NCI-H1048 (cell line): ENCODE data around the gene SLC25A22.
A peak's percentile ranks its signal among the peaks of the same experiment; 100 is the strongest.

Source experiments
- DNase-seq: peaks from one replicate; lab custom pipeline; 2025; lab: John Stamatoyannopoulos, UW

The SLC25A22 gene

GRCh38 chr11:803467-803742 lies 5.3 kb upstream of the SLC25A22 start:
- no peak for DNase-seq

GRCh38 chr11:802693-803466 lies 4.8 kb upstream of the SLC25A22 start:
- no peak for DNase-seq

GRCh38 chr11:802018-802617 lies 4.0 kb upstream of the SLC25A22 start:
- no peak for DNase-seq

DNA sequence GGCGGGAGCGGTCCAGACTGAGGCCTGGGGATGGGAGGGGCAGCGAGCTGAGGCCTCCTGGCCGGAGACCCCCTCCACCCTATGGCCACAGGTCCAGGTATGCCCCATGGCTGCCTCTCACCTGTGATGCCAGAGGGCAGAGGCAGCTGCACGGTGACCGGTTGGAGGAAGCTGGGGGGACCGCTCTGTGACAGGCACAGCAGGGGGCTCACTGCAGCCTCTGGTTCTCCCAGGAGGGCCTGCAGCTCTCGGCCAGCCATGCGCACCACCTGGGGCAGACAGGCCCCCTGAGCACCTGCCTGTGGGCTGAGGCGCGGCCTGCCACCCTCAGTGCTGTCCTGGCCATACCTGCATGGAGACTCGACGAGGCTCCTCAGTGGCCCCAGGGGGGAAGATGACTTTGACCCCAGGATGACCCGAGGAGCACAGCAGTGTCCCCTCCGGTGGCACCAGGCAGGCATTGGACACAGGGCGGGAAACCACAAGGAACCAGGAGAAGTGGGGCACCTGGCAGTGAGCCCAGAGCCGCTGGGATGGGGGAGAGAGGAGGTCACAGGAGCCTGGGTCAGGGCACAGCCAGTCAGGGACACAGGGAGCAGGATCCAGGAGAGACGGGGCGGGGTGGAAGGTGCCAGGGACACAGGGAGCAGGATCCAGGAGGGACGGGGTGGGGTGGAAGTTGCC lies 3.2 kb upstream of the SLC25A22 start:
- no peak for DNase-seq

GRCh38 chr11:800473-800872 lies 2.4 kb upstream of the SLC25A22 start:
- DNase-seq = no peak

- DNase-seq = no peak
Observed at GRCh38 chr11:799641-800316, 1.7 kb upstream of the SLC25A22 start.

DNA sequence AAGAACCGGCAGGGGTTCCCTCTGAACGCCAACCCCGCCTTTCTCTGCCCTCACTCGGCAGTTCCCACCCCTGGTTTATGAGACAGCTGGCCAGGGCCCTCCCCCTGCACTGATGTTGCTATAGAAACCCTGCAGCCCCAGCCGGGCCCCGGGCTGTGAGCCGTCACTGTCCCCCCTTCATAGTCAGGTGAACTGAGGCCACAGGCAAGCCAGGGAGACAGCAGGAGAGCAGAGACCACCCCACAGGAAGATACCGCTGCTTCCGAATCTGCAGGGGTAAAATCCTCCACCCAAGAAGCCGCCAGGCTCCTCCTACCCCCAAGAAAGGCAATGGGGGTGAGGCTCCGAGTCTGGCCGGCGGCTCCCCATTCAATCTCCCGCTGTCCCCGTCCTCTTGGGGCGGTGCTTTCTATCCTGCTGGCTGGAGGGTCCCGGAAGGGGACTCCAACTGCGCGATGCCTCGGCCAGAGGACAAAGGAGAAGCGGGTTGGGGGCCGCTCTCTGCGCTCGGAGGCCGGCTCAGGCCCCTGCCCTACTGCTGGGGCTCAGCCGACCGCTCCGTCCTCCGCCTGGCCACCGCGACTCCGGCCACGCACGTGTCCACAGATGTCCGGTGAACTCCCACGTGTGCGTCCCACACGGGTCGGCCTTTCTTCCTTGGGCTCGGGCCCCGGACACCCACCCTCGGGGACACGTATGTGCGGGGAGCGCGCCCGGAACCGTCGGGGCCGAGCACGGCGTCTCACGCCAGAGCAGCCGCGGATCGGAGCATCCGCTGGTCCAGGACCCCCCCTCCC lies 587 bp downstream of the SLC25A22 start:
- peak; percentile 43 for DNase-seq

DNA sequence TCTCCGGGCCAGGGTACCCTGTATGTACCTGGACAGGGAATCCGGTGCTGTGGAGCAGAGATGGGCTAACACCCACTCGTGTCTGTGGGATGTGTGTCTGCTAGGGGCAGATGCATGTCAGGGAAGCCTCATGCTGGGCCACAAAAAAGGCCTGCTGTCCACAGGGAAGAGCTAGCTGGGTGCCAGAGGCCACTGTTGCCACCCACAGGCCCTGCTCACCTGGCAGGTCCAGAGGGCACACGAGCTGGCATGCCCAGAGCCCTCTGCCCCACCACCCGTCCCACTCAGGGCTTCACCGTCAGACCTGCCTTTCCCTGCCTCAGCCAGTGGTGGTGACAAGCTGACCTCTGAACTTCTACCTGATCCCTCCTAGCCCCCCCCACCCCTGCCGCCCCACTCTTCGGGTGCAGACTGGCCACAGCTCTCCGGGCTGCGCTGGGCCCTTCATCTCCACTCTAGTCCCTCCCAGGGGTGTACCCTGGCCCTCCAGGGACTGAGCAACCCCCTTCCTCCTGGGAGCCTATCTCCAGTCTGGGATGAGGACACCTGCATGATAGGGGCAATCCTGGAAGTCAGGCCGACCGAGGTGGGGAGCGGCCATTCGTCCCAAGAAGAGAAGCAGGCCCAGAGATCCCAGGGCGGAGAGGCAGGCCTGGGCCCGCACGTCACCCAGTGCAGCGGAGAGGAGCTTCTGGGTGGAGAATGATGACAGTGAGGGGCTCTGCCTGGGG lies 1.4 kb downstream of the SLC25A22 start:
- DNase-seq = no peak

- no peak for DNase-seq
Observed at GRCh38 chr11:795634-796564, 2.2 kb downstream of the SLC25A22 start.

GRCh38 chr11:794766-795633 lies 3.1 kb downstream of the SLC25A22 start:
- DNase-seq = no peak

DNA sequence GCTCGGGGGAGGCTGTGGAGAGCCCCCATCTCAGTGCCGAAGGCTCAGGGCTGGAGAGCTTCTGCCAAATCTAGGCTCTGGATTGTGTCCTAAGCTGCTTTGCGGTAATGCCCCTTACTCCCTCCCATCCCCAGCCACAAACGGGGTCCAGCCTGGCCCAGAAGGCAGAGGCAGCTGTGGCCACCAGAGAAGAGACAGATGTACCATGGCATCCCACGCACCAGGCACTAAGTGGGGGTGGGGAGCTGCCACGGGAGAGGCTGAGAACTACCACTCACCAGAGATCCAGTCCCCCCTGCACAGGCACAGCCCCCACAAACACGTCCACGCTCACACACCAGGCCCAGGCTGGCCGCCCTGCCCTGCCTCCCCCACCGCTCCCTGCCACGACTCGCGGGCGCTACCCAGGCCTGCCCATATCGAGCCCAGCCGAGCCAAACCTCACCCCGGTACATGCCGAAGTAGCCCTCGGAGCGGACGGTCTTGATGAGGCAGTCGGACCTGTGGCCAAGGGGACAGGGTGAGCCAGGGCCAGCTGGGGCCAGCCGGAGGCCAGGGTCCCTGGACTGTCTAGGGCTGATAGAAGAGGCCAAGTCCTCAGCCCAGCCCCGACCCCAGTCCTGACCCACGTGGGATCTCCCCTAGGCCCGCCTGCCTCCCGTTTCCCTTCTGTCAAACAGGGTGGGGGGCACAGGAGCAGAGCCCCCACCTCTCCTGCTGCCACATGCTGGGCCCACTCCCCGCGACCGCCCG lies 3.9 kb downstream of the SLC25A22 start:
- no peak for DNase-seq

- no peak for DNase-seq
Observed at GRCh38 chr11:793556-793955, 4.5 kb downstream of the SLC25A22 start.

GRCh38 chr11:792873-793272 lies 5.2 kb downstream of the SLC25A22 start:
- DNase-seq = no peak

- DNase-seq = no peak
Observed at GRCh38 chr11:792535-792821, 5.6 kb downstream of the SLC25A22 start.

DNA sequence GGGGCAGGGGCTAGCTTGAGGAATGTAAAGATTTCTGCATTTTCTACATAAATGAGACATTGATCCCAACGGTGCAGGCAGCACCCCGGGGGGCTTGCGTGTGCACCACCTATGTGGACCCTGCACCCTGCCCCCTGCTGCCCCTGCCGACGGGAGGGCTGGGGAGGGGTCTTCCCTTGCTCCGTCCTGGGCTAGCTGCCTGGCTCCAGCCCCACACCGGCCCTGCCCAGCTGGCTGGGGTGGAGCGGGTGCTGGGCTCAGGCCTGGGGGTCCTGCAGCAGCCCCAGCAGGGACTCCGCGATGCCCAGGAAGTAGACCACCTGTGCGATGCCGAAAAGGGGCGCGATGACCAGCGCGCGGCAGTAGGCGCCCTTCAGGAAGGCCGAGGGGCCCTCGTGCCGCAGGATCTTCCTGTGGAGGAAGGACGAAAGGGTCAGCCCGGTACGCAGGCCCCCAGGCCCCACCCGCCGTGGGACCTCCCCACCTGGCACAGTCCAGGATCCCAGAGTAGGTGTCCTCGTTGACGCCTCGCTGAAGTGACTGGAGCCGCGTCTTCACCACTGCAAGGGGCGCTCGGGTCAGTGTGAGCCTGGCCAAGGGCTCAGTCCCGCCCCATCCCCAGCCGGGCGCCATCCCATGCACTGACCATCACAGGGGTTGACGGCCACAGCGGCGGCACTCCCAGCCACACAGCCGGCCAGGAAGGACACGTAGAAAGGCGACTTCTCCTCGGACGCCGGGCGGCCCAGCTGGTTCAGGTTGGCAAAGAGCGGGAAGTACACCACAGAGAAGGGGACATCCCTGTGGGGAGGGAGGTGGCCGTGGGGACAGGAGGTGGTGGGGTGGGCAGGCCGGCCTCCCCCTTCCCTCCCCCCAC lies 6.2 kb downstream of the SLC25A22 start:
- DNase-seq = no peak

GRCh38 chr11:790721-791564 lies 7.1 kb downstream of the SLC25A22 start:
- DNase-seq = no peak

DNA sequence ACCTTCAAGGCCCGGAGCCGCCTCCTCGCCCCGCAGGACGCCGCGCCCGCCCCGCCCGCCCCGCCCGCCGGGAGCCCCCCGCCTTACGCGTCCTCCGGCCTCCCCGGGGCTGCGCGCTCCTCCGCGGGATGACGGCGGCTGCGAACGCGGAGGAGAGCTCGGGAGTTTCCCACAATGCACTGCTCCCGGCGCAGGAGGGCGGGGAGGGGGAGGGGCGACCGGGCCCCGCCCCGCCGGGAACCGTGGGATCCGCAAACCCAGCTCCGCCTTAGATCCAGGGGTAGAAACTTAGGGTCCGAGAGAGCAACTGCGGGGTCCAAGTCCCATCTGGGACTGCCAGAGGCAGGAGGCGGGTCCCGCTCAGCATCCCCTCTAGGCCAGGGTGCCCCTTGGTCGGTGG lies 8.1 kb downstream of the SLC25A22 start, which contains the start of gene CEND1:
Gene CEND1, minus strand, starts transcription at position 148 of the 400 bp plus-strand sequence. CDS start 1,514 bp downstream, outside the sequence.
- no peak for DNase-seq
